Progenitor cell of endocrine pancreas (in vitro differentiated cells): ENCODE measurements around the gene MTARC2. TPM values are rescaled to one million over a fixed set of nuclear protein-coding genes. Genes with fewer than 3 reads are reported as not detected.
"Not testable (repeated sequence)": the region's sequence is repeated elsewhere in the genome, so short reads cannot be mapped to it uniquely, and the experiment has no call there.

Source experiments
- DNase-seq: peaks from one replicate; pipeline ENCODE4 v3.0.0; 2021; ENCODE audit warnings: low spot score; ENCODE audit not compliant: unreplicated experiment
- H3K27ac Mint-ChIP-seq: 2 replicates; pipeline ENCODE4 v1.8.0; 2021; ENCODE audit warnings: mild to moderate bottlenecking, moderate library complexity, mixed read lengths
- H3K27me3 Mint-ChIP-seq: 2 replicates; pipeline ENCODE4 v1.8.0; 2021; ENCODE audit warnings: mixed read lengths
- H3K36me3 Mint-ChIP-seq: 2 replicates; pipeline ENCODE4 v1.8.0; 2022; ENCODE audit warnings: mixed read lengths; ENCODE audit not compliant: insufficient read depth
- H3K4me1 Mint-ChIP-seq: 2 replicates; pipeline ENCODE4 v1.8.0; 2021; ENCODE audit warnings: low read depth, mixed read lengths
- H3K4me3 Mint-ChIP-seq: 2 replicates; pipeline ENCODE4 v1.8.0; 2021; ENCODE audit warnings: low read depth, mild to moderate bottlenecking, moderate library complexity, mixed read lengths
- H3K9me3 Mint-ChIP-seq: 2 replicates; pipeline ENCODE4 v1.8.0; 2021; ENCODE audit warnings: low read depth, mixed read lengths
- CTCF ChIP-seq: fragments of 200-600 bp; sonication (generic); IDR thresholded peaks from one replicate; pipeline ENCODE4 v1.5.0; 2021; ENCODE audit warnings: antibody characterized with exemption, mild to moderate bottlenecking; ENCODE audit not compliant: unreplicated experiment
- total RNA-seq: library from RNA; stranded (reverse); gene quantifications from 2 replicates; pipeline ENCODE4 v1.2.1, GENCODE V29; 2021

The MTARC2 gene
- total RNA-seq, 1 donor from 2014 or later, result 14.3 TPM

GRCh38 chr1:220732621-220733020 is 15.5 kb upstream of the MTARC2 start:
- H3K9me3 Mint-ChIP-seq, result peaks cover 3% of the 10 kb centered on the region
- no peaks in the 10 kb centered on the region for H3K27me3 Mint-ChIP-seq
- no peak overlapping the region for H3K4me3 Mint-ChIP-seq
- peaks cover 2% of the 10 kb centered on the region for H3K4me1 Mint-ChIP-seq
- DNase-seq, result no peak
- no peak for TF ChIP-seq CTCF
- no peak overlapping the region for H3K27ac Mint-ChIP-seq
- H3K36me3 Mint-ChIP-seq, result no peaks in the 10 kb centered on the region

GRCh38 chr1:220733086-220733601 is 15.0 kb upstream of the MTARC2 start:
- no peak overlapping the region for H3K4me3 Mint-ChIP-seq
- no peaks in the 10 kb centered on the region for H3K27me3 Mint-ChIP-seq
- peak; percentile 74 for TF ChIP-seq CTCF
- H3K9me3 Mint-ChIP-seq, result peaks cover 4% of the 10 kb centered on the region
- DNase-seq, result peak; percentile 69
- no peaks in the 10 kb centered on the region for H3K36me3 Mint-ChIP-seq
- no peak overlapping the region for H3K27ac Mint-ChIP-seq
- H3K4me1 Mint-ChIP-seq, result peaks cover 2% of the 10 kb centered on the region

- peaks cover 2% of the 10 kb centered on the region for H3K4me1 Mint-ChIP-seq
- DNase-seq, result no peak
- H3K27ac Mint-ChIP-seq, result no peak overlapping the region
- no peak overlapping the region for H3K4me3 Mint-ChIP-seq
- H3K9me3 Mint-ChIP-seq, result peaks cover 4% of the 10 kb centered on the region
- no peaks in the 10 kb centered on the region for H3K27me3 Mint-ChIP-seq
- TF ChIP-seq CTCF, result no peak
- no peaks in the 10 kb centered on the region for H3K36me3 Mint-ChIP-seq
Observed at GRCh38 chr1:220734571-220735326, 13.4 kb upstream of the MTARC2 start.

- DNase-seq, H3K4me3 Mint-ChIP-seq, H3K27ac Mint-ChIP-seq, H3K4me1 Mint-ChIP-seq, H3K9me3 Mint-ChIP-seq, H3K36me3 Mint-ChIP-seq, H3K27me3 Mint-ChIP-seq: not testable (repeated sequence)
Observed at GRCh38 chr1:220736283-220736682, 11.8 kb upstream of the MTARC2 start.

- no peak for TF ChIP-seq CTCF
- no peak overlapping the region for H3K4me3 Mint-ChIP-seq
- peaks cover 4% of the 10 kb centered on the region for H3K9me3 Mint-ChIP-seq
- H3K36me3 Mint-ChIP-seq, result no peaks in the 10 kb centered on the region
- no peak overlapping the region for H3K27ac Mint-ChIP-seq
- H3K27me3 Mint-ChIP-seq, result peaks cover 11% of the 10 kb centered on the region
- H3K4me1 Mint-ChIP-seq, result peaks cover 1% of the 10 kb centered on the region
- no peak for DNase-seq
Observed at GRCh38 chr1:220741349-220741748, 6.8 kb upstream of the MTARC2 start.

- H3K4me3 Mint-ChIP-seq, result no peak overlapping the region
- peaks cover 15% of the 10 kb centered on the region for H3K27me3 Mint-ChIP-seq
- TF ChIP-seq CTCF, result no peak
- no peak overlapping the region for H3K27ac Mint-ChIP-seq
- H3K4me1 Mint-ChIP-seq, result peaks cover 4% of the 10 kb centered on the region
- peaks cover 4% of the 10 kb centered on the region for H3K9me3 Mint-ChIP-seq
- no peaks in the 10 kb centered on the region for H3K36me3 Mint-ChIP-seq
- DNase-seq, result no peak
Observed at GRCh38 chr1:220741825-220742224, 6.3 kb upstream of the MTARC2 start.
